HCT116 (cell line): ENCODE data around the gene NAPB. TPM values are rescaled to one million over a fixed set of nuclear protein-coding genes. Genes with fewer than 3 reads are reported as not detected.
A peak's percentile ranks its signal among the peaks of the same experiment; 100 is the strongest.

ENCODE experiments used
- ATAC-seq: fragments of 200-7000 bp; cut with Tn5 transposase; 2 replicates; pipeline ENCODE4 v1.9.1; 2020; ENCODE audit warnings: mild to moderate bottlenecking, moderate library complexity
- BruUV-seq: library from RNA; stranded (reverse); fragments of 400-500 nt; replicated peaks from 2 replicates; lab custom pipeline; 2021; lab: Mats Ljungman, UMichigan
- CTCF ChIA-PET: fragments of 300-600 bp; sonication (Branson Sonifier 250); formaldehyde crosslinking; loops from one replicate; lab custom pipeline; 2021; ENCODE audit warnings: antibody characterized with exemption; lab: Charles Lee
- POLR2A ChIA-PET: fragments of 300-600, 350-600 bp; sonication (Branson Sonifier 250); formaldehyde crosslinking; loops from one replicate; lab custom pipeline; 2021; ENCODE audit warnings: antibody characterized with exemption; lab: Charles Lee
- RAD21 ChIA-PET, 2 experiments: fragments of 300-600 bp; sonication (Branson Sonifier 250); formaldehyde crosslinking; loops; one replicate each; lab custom pipeline; 2023; ENCODE audit warnings: low total read pairs in 2 of 2; ENCODE audit not compliant: uncharacterized antibody in 2 of 2, unreplicated experiment in 2 of 2, low non-redundant PET in 1 of 2; lab: Charles Lee
- DNase-seq: peaks from one replicate; pipeline ENCODE4 v3.0.0-alpha.2; 2010; ENCODE audit warnings: low read depth, low spot score
- H2AFZ ChIP-seq: fragments of 200-600 bp; shearing (Covaris generic), sonication (generic); 2 replicates; pipeline ENCODE4 v1.6.1; 2017; ENCODE audit warnings: low read depth, mixed run types, mixed read lengths, antibody characterized with exemption, low read length; ENCODE audit not compliant: poor library complexity, severe bottlenecking
- H3K27ac ChIP-seq: 2 replicates; pipeline ENCODE4 v1.5.1; 2012; ENCODE audit warnings: low read depth, low read length
- H3K27me3 ChIP-seq: fragments of 200-600 bp; sonication (generic); 2 replicates; pipeline ENCODE4 v1.6.1; 2016; ENCODE audit warnings: mixed run types, low read length, mixed read lengths; ENCODE audit not compliant: insufficient read depth
- H3K36me3 ChIP-seq, 2 experiments: fragments of 200-500 bp in 1 of 2; fragments of 200-600 bp in 1 of 2; sonication (Bioruptor generic) in 1 of 2; sonication (generic) in 1 of 2; 2 replicates each; pipeline versions ENCODE4 v1.5.1 to v1.6.1; 2014 to 2016; ENCODE audit warnings: low read length in 2 of 2, inconsistent platforms in 1 of 2, mixed read lengths in 1 of 2, mixed run types in 1 of 2; ENCODE audit not compliant: insufficient read depth in 2 of 2, control insufficient read depth in 1 of 2
- H3K4me1 ChIP-seq, 2 experiments: fragments of 200-600 bp in 1 of 2; sonication (generic) in 1 of 2; 2 replicates each; pipeline versions ENCODE4 v1.5.1 to v1.6.1; 2012 to 2017; ENCODE audit warnings: low read length in 2 of 2, inconsistent platforms in 1 of 2, mild to moderate bottlenecking in 1 of 2, mixed read lengths in 1 of 2, mixed run types in 1 of 2, moderate library complexity in 1 of 2; ENCODE audit not compliant: insufficient read depth in 2 of 2, control insufficient read depth in 1 of 2
- H3K4me2 ChIP-seq: fragments of 200-600 bp; sonication (generic); 2 replicates; pipeline ENCODE4 v1.6.1; 2017; ENCODE audit warnings: mixed run types, low read length, mixed read lengths
- H3K4me3 ChIP-seq, 2 experiments: fragments of 200-600 bp in 1 of 2; sonication (generic) in 1 of 2; replicated peaks in 1 of 2; 2 replicates each; pipeline ENCODE4 v1.5.1; 2011 to 2016; ENCODE audit warnings: low read length in 2 of 2, control low read depth in 1 of 2, low read depth in 1 of 2, mild to moderate bottlenecking in 1 of 2, mixed read lengths in 1 of 2, mixed run types in 1 of 2
- H3K79me2 ChIP-seq: fragments of 200-600 bp; sonication (generic); 2 replicates; pipeline ENCODE4 v1.6.1; 2017; ENCODE audit warnings: mild to moderate bottlenecking, mixed run types, low read length, moderate library complexity, mixed read lengths; ENCODE audit not compliant: insufficient read depth
- H3K9ac ChIP-seq: fragments of 200-600 bp; sonication (generic); 2 replicates; pipeline ENCODE4 v1.6.1; 2016; ENCODE audit warnings: low read length, mixed read lengths
- H3K9me2 ChIP-seq: fragments of 200-600 bp; sonication (generic), shearing (Covaris generic); 2 replicates; pipeline ENCODE4 v1.6.1; 2017; ENCODE audit warnings: mixed run types, mild to moderate bottlenecking, moderate library complexity; ENCODE audit not compliant: insufficient read depth
- H3K9me3 ChIP-seq, 2 experiments: fragments of 200-500 bp in 1 of 2; fragments of 200-600 bp in 1 of 2; sonication (Bioruptor generic) in 1 of 2; sonication (generic) in 1 of 2; 2 replicates each; pipeline ENCODE4 v1.6.1; 2014 to 2017; ENCODE audit warnings: low read length in 2 of 2, mixed read lengths in 2 of 2, inconsistent platforms in 1 of 2, low read depth in 1 of 2, mild to moderate bottlenecking in 1 of 2, mixed run types in 1 of 2, moderate library complexity in 1 of 2; ENCODE audit not compliant: control insufficient read depth in 1 of 2, insufficient read depth in 1 of 2
- H4K20me1 ChIP-seq: fragments of 200-600 bp; sonication (generic), shearing (Covaris generic); 2 replicates; pipeline ENCODE4 v1.6.1; 2017; ENCODE audit warnings: mixed run types, mild to moderate bottlenecking, moderate library complexity; ENCODE audit not compliant: insufficient read depth
- CBX3 ChIP-seq: IDR thresholded peaks from 2 replicates; pipeline ENCODE4 v1.6.1; 2012; ENCODE audit warnings: low read depth
- CTCF ChIP-seq, 3 experiments: fragments of 200-600 bp in 1 of 3; sonication (generic) in 1 of 3; IDR thresholded peaks in 2 of 3; conservative IDR thresholded peaks in 1 of 3; 2 replicates each; pipeline ENCODE4 v1.5.1; 2012 to 2017; ENCODE audit warnings: low read depth in 2 of 3, low read length in 2 of 3, antibody characterized with exemption in 1 of 3, borderline replicate concordance in 1 of 3, control low read depth in 1 of 3, mild to moderate bottlenecking in 1 of 3, mixed read lengths in 1 of 3, mixed run types in 1 of 3, moderate library complexity in 1 of 3; ENCODE audit not compliant: insufficient read depth in 1 of 3
- EGR1 ChIP-seq: IDR thresholded peaks from 2 replicates; pipeline ENCODE4 v1.6.1; 2012; ENCODE audit warnings: low read depth
- ELF1 ChIP-seq: IDR thresholded peaks from 2 replicates; pipeline ENCODE4 v1.6.1; 2012; ENCODE audit warnings: low read depth, borderline replicate concordance
- FOSL1 ChIP-seq: IDR thresholded peaks from 2 replicates; pipeline ENCODE4 v1.6.1; 2012; ENCODE audit warnings: low read depth
- JUND ChIP-seq: IDR thresholded peaks from 2 replicates; pipeline ENCODE4 v1.6.1; 2012
- POLR2A ChIP-seq: IDR thresholded peaks from 2 replicates; pipeline ENCODE4 v1.7.0; 2011; ENCODE audit warnings: borderline replicate concordance; ENCODE audit not compliant: insufficient read depth, insufficient read length; ENCODE audit errors: extremely low read depth
- REST ChIP-seq: IDR thresholded peaks from 2 replicates; pipeline ENCODE4 v1.6.1; 2012; ENCODE audit warnings: low read depth
- SP1 ChIP-seq: IDR thresholded peaks from 2 replicates; pipeline ENCODE4 v1.6.1; 2012; ENCODE audit warnings: low read depth
- ZBTB33 ChIP-seq: IDR thresholded peaks from 2 replicates; pipeline ENCODE4 v1.6.1; 2011; ENCODE audit warnings: mild to moderate bottlenecking, low read length, moderate library complexity; ENCODE audit not compliant: insufficient replicate concordance; ENCODE audit errors: extremely low read depth
- intact Hi-C: fragments of 100-400 bp; cut with micrococcal nuclease; formaldehyde crosslinking; loops from 2 replicates; pipeline ENCODE4 v1.10.0; 2022
- total RNA-seq: library from RNA; stranded (reverse); gene quantifications from one replicate; pipeline ENCODE4 v1.2.1, GENCODE V29; 2021; ENCODE audit not compliant: unreplicated experiment

The NAPB gene
- total RNA-seq, 1 experiment from 2014 or later, result 7.9 TPM

DNA sequence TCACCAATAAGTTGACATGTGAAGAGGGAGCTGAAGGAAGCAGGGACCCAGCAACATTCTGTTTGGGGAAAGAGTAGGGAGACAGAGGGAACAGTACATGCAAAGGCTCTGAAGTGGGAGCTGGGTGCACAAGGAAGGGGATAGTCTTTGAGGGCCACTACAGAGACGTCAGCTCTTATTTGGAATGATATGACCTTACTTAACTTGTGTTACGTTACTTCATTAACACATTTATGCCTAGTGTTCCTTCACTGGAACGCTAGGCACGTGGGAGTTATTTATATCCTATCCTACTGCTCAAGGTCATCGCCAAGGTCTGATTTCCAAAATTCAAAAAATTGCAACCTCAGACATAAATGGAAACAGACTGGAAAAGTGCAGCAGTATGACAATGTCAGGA, 20.2 kb downstream of the NAPB start:
- H2AFZ ChIP-seq, result no peak overlapping the region
- H3K4me3 ChIP-seq, result no peak overlapping the region
- intact Hi-C loops, result no loop called here
- no peaks in the 10 kb centered on the region for H4K20me1 ChIP-seq
- RAD21 ChIA-PET, result no interaction called here
- no peak overlapping the region for H3K9ac ChIP-seq
- no peak for TF ChIP-seq REST
- TF ChIP-seq EGR1, result no peak
- H3K9me3 ChIP-seq, result no peaks in the 10 kb centered on the region
- H3K27ac ChIP-seq, result no peak overlapping the region
- no peaks in the 10 kb centered on the region for H3K27me3 ChIP-seq
- no peak for ATAC-seq
- H3K9me2 ChIP-seq, result no peaks in the 10 kb centered on the region
- DNase-seq, result no peak
- no peaks in the 10 kb centered on the region; a peak in 1 of 4 replicates for H3K36me3 ChIP-seq
- peaks cover 11% of the 10 kb centered on the region for H3K79me2 ChIP-seq
- H3K4me2 ChIP-seq, result no peak overlapping the region
- no peaks in the 10 kb centered on the region for H3K4me1 ChIP-seq
- no TSS peak for BruUV-seq
- POLR2A ChIA-PET, result no interaction called here
- CTCF ChIA-PET, result no interaction called here

GRCh38 chr20:23399568-23400241, 21.6 kb downstream of the NAPB start:
- H4K20me1 ChIP-seq, result no peaks in the 10 kb centered on the region
- no peak overlapping the region for H3K4me2 ChIP-seq
- ChIA-PET POLR2A (no interaction called here), CTCF (no interaction called here), RAD21 (no interaction called here)
- intact Hi-C loops, result no loop called here
- no peaks in the 10 kb centered on the region for H3K9me3 ChIP-seq
- H3K36me3 ChIP-seq, result peaks cover 2% of the 10 kb centered on the region in 2 experiments; a peak in 2 of 4 replicates
- H3K4me3 ChIP-seq, result no peak overlapping the region
- TSS peak; percentile 17 for BruUV-seq
- no peak overlapping the region for H3K9ac ChIP-seq
- DNase-seq (no peak), ATAC-seq (peak; percentile 63; the same call in 1 of the 2 replicates)
- no peak overlapping the region for H2AFZ ChIP-seq
- H3K9me2 ChIP-seq, result no peaks in the 10 kb centered on the region
- no peaks in the 10 kb centered on the region for H3K4me1 ChIP-seq
- peaks cover 5% of the 10 kb centered on the region; the same call in 1 of the 2 replicates for H3K79me2 ChIP-seq
- H3K27me3 ChIP-seq, result no peaks in the 10 kb centered on the region
- TF ChIP-seq SP1 (no peak), ZBTB33 (no peak), CTCF (IDR thresholded peaks at IDR 0.05 in 2 of 3, conservative IDR thresholded peaks at IDR 0.05 in 1 of 3; ENCODE audit: borderline replicate concordance in 1 of 3, insufficient read depth in 1 of 3, low read depth in 2 of 3, low read length in 2 of 3) (peak in 1 of 3 experiments; percentile 28; a peak in 1 of 6 replicates), POLR2A (no peak), CBX3 (no peak), JUND (no peak), ELF1 (no peak), FOSL1 (no peak)
- no peak overlapping the region for H3K27ac ChIP-seq
